Colonic mucosa (tissue), 4 donors: ENCODE data around the gene SMAD2. TPM values are rescaled to one million over a fixed set of nuclear protein-coding genes. Genes with fewer than 3 reads are reported as not detected.

Experiments used
- DNase-seq: peaks from one replicate; pipeline ENCODE4 v3.0.0-alpha.2; 2020
- H3K27ac ChIP-seq: fragments of 200-600 bp; one replicate; pipeline ENCODE4 v1.8.0; 2021
- H3K27me3 ChIP-seq: fragments of 200-600 bp; one replicate; pipeline ENCODE4 v1.8.0; 2021
- H3K36me3 ChIP-seq: fragments of 200-600 bp; one replicate; pipeline ENCODE4 v1.8.0; 2021
- H3K4me1 ChIP-seq: fragments of 200-600 bp; one replicate; pipeline ENCODE4 v1.8.0; 2021; ENCODE audit warnings: mild to moderate bottlenecking
- H3K4me3 ChIP-seq: fragments of 200-600 bp; one replicate; pipeline ENCODE4 v1.8.0; 2021
- H3K9ac ChIP-seq, 2 donors: one replicate each; pipeline ENCODE4 v1.7.0; 2013; ENCODE audit warnings: control low read depth in 2 of 2, low read depth in 2 of 2, low read length in 2 of 2
- H3K9me3 ChIP-seq: fragments of 200-600 bp; one replicate; pipeline ENCODE4 v1.8.0; 2021
- intact Hi-C: fragments of 100-400 bp; cut with DNase I; formaldehyde crosslinking; loops from one replicate; pipeline ENCODE4 v1.14.1; 2022
- total RNA-seq, 2 donors: library from RNA; stranded (reverse); fragmentation: NEBNext Ultra II Directional in 1 of 2; extraction: Animal tissue kit (Norgen Biotek cat#: 25700) in 1 of 2; gene quantifications; one replicate each; pipeline ENCODE4 v1.2.1, GENCODE V29; 2021
- TF ChIP-seq, protein P1 (sequence below): fragments of 200-600 bp; IDR thresholded peaks from one replicate; pipeline ENCODE4 v1.8.0; 2022; ENCODE audit warnings: antibody characterized with exemption, mild to moderate bottlenecking
- donor health status: healthy.
- donor health status: DM: no; HTN: no; CAD: no.
- donor health status: DM: no; HTN: no; CAD: no.

Gene SMAD2
- total RNA-seq, 2 donors from 2014 or later: 109 to 133 TPM

DNA sequence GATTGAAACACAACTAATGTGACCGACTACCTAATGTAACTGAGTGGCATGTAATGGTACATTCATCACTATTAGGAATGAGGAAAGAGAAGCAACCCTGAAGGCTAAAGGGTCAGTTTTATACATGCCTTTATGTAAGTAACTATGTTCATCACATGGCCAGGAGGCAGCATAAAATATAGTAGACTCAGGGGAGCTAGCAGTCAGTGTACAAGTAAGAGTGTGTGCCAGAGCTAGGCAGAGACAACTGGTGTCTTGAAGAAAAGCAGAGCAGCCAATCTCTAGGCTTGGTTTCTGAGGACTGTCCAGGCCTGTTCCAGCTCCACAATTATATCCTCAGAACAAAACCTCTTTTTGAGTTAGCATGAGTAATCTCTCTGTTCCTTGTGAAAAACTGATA lies 18.1 kb downstream of the SMAD2 start:
- Histone ChIP-seq H3K36me3 (no peaks in the 10 kb centered on the region), H3K27ac (no peak overlapping the region), H3K9me3 (no peaks in the 10 kb centered on the region), H3K27me3 (no peaks in the 10 kb centered on the region), H3K4me3 (no peak overlapping the region), H3K4me1 (peaks cover 3% of the 10 kb centered on the region), H3K9ac (no peak overlapping the region)
- intact Hi-C loops: no loop called here
- no peak for DNase-seq
- TF ChIP-seq, protein P1, sequence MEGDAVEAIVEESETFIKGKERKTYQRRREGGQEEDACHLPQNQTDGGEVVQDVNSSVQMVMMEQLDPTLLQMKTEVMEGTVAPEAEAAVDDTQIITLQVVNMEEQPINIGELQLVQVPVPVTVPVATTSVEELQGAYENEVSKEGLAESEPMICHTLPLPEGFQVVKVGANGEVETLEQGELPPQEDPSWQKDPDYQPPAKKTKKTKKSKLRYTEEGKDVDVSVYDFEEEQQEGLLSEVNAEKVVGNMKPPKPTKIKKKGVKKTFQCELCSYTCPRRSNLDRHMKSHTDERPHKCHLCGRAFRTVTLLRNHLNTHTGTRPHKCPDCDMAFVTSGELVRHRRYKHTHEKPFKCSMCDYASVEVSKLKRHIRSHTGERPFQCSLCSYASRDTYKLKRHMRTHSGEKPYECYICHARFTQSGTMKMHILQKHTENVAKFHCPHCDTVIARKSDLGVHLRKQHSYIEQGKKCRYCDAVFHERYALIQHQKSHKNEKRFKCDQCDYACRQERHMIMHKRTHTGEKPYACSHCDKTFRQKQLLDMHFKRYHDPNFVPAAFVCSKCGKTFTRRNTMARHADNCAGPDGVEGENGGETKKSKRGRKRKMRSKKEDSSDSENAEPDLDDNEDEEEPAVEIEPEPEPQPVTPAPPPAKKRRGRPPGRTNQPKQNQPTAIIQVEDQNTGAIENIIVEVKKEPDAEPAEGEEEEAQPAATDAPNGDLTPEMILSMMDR: no peak

DNA sequence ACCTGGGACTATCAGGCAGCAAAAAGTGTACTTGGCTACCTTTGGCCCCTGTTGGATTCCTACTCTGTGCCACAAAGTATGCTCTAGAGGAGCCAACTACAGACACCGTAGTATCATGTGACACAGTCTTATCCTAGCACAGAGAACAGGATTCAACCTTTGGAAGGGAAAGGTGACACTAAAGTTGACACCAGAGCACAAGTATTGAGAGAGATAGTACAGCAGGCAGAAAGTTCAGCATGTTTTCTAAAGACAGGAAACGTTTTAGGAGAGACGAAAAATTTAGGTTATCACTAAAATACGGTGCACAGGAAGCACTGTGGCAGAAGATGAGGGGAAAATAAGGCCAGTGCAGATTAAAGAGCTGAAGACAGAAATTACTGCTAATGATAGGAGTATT lies 18.6 kb downstream of the SMAD2 start:
- no peaks in the 10 kb centered on the region for H3K36me3 ChIP-seq
- no peak overlapping the region for H3K27ac ChIP-seq
- H3K4me3 ChIP-seq: no peak overlapping the region
- H3K9ac ChIP-seq: no peak overlapping the region
- intact Hi-C loops: no loop called here
- H3K27me3 ChIP-seq: no peaks in the 10 kb centered on the region
- H3K9me3 ChIP-seq: no peaks in the 10 kb centered on the region
- H3K4me1 ChIP-seq: peaks cover 3% of the 10 kb centered on the region
- DNase-seq: no peak
- TF ChIP-seq, protein P1: no peak

DNA sequence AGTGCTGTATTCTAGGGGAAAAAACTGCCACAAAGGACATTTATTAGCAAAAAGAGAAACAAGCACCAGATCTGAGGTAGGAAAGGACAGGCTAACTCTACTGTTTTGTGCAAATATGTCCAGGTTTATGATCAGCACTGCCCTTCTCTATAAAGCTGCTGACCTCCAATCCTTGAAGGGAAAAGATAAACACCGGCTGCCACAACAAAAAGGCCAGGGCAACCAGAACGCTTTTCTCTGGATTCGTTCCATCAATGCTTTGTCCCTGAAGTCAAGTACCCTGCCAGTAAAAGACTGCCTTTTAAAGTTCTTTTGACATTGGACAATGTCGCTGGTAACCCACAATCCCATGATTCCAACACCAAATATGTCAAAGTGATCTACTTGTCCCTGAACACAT lies 21.0 kb downstream of the SMAD2 start:
- Histone ChIP-seq H3K9me3 (no peaks in the 10 kb centered on the region), H3K27me3 (no peaks in the 10 kb centered on the region), H3K4me1 (peaks cover 3% of the 10 kb centered on the region), H3K9ac (no peak overlapping the region), H3K27ac (no peak overlapping the region), H3K36me3 (peaks cover 3% of the 10 kb centered on the region), H3K4me3 (no peak overlapping the region)
- TF ChIP-seq, protein P1: no peak
- peak; percentile 28 for DNase-seq
- intact Hi-C loops: no loop called here

DNA sequence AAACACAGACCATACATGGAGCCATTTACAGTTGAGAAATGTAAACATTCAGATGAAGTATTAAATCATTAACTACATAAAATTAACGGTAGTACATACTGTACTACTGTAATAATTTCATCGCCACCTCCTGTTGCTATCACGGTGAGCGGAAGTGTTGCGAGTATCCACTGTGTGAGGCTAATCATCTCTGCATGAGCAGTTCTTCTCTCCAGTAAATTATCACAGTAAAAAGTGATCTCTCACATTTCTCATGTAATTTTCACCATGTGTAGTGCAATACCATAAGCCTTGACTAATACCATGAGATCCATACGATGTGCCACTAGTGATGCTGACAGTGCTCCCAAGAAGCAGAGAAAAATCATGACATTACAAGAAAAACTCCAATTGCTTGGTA lies 21.9 kb downstream of the SMAD2 start:
- intact Hi-C loops: no loop called here
- Histone ChIP-seq H3K27me3 (no peaks in the 10 kb centered on the region), H3K27ac (no peak overlapping the region), H3K4me3 (no peak overlapping the region), H3K9ac (no peak overlapping the region), H3K36me3 (peaks cover 3% of the 10 kb centered on the region), H3K4me1 (peaks cover 3% of the 10 kb centered on the region), H3K9me3 (no peaks in the 10 kb centered on the region)
- DNase-seq: no peak
- TF ChIP-seq, protein P1: no peak

DNA sequence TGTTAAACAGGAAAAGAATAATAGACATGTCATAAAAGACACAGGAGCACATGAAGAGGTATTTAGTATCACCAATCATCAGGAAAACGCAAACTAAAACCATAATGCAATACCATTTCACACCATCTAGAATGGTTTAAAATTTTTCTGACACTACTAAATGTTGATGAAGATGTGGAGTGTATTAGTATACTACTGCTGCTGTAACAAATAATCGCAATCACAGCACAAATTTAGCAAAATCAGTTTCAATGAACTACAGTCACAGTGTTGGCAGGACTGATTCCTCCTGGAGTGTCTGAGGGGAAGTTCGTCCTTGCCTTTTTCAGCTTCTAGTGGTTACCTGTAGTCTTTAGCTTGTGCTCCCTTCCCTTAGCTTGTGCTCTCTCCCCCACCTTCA lies 24.1 kb downstream of the SMAD2 start:
- Histone ChIP-seq H3K36me3 (peaks cover 3% of the 10 kb centered on the region), H3K9me3 (no peaks in the 10 kb centered on the region), H3K9ac (no peak overlapping the region), H3K4me3 (no peak overlapping the region), H3K27ac (no peak overlapping the region), H3K27me3 (no peaks in the 10 kb centered on the region), H3K4me1 (peaks cover 8% of the 10 kb centered on the region)
- no peak for DNase-seq
- TF ChIP-seq, protein P1: no peak
- intact Hi-C loops: no loop called here

DNA sequence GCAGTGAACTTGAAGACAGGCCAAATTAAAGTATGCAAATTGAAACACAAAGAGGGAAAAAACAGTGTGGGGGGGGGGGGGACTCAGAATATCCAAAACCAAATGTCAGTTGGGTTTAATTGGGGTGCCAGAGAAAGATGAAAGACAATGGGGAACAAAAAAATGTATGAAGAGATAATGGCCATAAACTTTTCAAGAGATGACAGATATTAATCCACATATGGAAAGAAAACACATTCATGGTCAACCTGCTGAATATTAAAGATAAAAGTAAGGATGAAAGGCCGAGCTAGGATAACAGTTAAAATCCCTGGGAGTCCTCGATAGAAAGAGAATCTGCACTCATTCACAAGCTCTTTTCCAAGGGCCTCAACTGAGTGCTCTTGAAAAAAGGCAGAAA lies 26.6 kb downstream of the SMAD2 start:
- no peak for DNase-seq
- no peak overlapping the region for H3K4me3 ChIP-seq
- H3K36me3 ChIP-seq: peaks cover 3% of the 10 kb centered on the region
- H3K27ac ChIP-seq: no peak overlapping the region
- H3K9ac ChIP-seq: no peak overlapping the region
- peaks cover 8% of the 10 kb centered on the region for H3K4me1 ChIP-seq
- TF ChIP-seq, protein P1: no peak
- intact Hi-C loops: no loop called here
- H3K27me3 ChIP-seq: no peaks in the 10 kb centered on the region
- no peaks in the 10 kb centered on the region for H3K9me3 ChIP-seq
